Psoas muscle (tissue), 8 donors: Measurements from ENCODE around the gene STK32A. TPM values are rescaled to one million over a fixed set of nuclear protein-coding genes. Genes with fewer than 3 reads are reported as not detected.

Experiments used
- ATAC-seq, 4 donors: fragments of 200-7000 bp; cut with Tn5 transposase; one replicate each; pipeline ENCODE4 v1.9.1; 2020; ENCODE audit warnings: moderate library complexity in 3 of 4, mild to moderate bottlenecking in 2 of 4
- DNase-seq, 2 donors: peaks; one replicate each; pipeline ENCODE4 v3.0.0-alpha.2; 2020
- H3K27ac ChIP-seq: fragments of 200-600 bp; one replicate; pipeline ENCODE4 v1.8.0; 2022
- H3K27me3 ChIP-seq, 3 donors: fragments of 200-600 bp in 1 of 3; one replicate each; pipeline versions ENCODE4 v1.6.1 to v1.8.0; 2013 to 2022; ENCODE audit warnings: low read length in 2 of 3, mild to moderate bottlenecking in 2 of 3, moderate library complexity in 1 of 3; ENCODE audit not compliant: insufficient read depth in 3 of 3
- H3K36me3 ChIP-seq, 2 donors: fragments of 200-600 bp in 1 of 2; one replicate each; pipeline versions ENCODE4 v1.6.1 to v1.8.0; 2013 to 2022; ENCODE audit warnings: low read depth in 1 of 2, mild to moderate bottlenecking in 1 of 2, moderate library complexity in 1 of 2; ENCODE audit not compliant: insufficient read depth in 1 of 2
- H3K4me1 ChIP-seq: fragments of 200-600 bp; one replicate; pipeline ENCODE4 v1.8.0; 2022
- H3K4me3 ChIP-seq: fragments of 200-600 bp; one replicate; pipeline ENCODE4 v1.8.0; 2022; ENCODE audit warnings: mild to moderate bottlenecking
- H3K9me3 ChIP-seq: fragments of 200-600 bp; one replicate; pipeline ENCODE4 v1.8.0; 2022
- CTCF ChIP-seq: fragments of 200-600 bp; IDR thresholded peaks from one replicate; pipeline ENCODE4 v1.8.0; 2022; ENCODE audit warnings: antibody characterized with exemption
- WGBS, 3 donors: extraction: QIAGEN DNeasy Blood & Tissue Kit; methylation state at CpG; one replicate each; pipeline versions ENCODE4 v1.1.6 to v1.1.7; 2013; 5-methylcytosine and 5-hydroxymethylcytosine counted together
- intact Hi-C, 2 donors: fragments of 100-400 bp; cut with DNase I; formaldehyde crosslinking; loops; one replicate each; pipeline versions ENCODE4 v1.11.0 to v1.14.2; 2022
- long read RNA-seq, 2 donors: library from polyadenylated mRNA; unstranded; transcript quantifications; one replicate each; pipeline ENCODE4 v2.0.0, GENCODE V29; 2021
- polyA plus RNA-seq, 3 donors: library from polyadenylated mRNA; stranded (reverse); fragments of 200-250 nt; gene quantifications; one replicate each; pipeline ENCODE4 v1.2.3, GENCODE V29; 2013
- total RNA-seq, 4 donors: library from RNA; stranded (reverse); fragmentation: NEBNext Ultra II Directional in 2 of 4; extraction: Animal tissue kit (Norgen Biotek cat#: 25700) in 2 of 4; gene quantifications; one replicate each; pipeline versions ENCODE4 v1.2.1 to v1.2.4, GENCODE V29; 2021 to 2023
- donor health status: healthy with polysubstance abuse.
- donor health status: DM: no; HTN: no; CAD: no; lungs with moderate emphysema.
- donor health status: Bipolar disorder and iron deficiency.
- donor health status: healthy.
- donor health status: DM: yes; HTN: yes; CAD: no.
- donor health status: DM: no; HTN: no; CAD: no.
- donor health status: DM: no; HTN: no; CAD: no.
- donor health status: DM: yes; HTN: yes; CAD: no.

The STK32A gene
- total RNA-seq = 1 to 10 TPM in 1 of 4 donors, under 1 TPM in 3; 0.17 to 2.6 (median 0.28) TPM
- under 1 TPM; 0.09 to 0.42 (median 0.30) TPM for polyA plus RNA-seq
- long read RNA-seq, donor 1 = 0 reads
- long read RNA-seq, donor 2 = 0 reads

- H3K4me3 ChIP-seq = peak within 1 kb of the TSS; percentile 72
- ATAC-seq (peak; percentile 36 to 85 (median 77)), DNase-seq (peak; percentile 43 to 81)
- peaks cover 0 to 20% (median 3%) of the 10 kb centered on the region in 3 donors for H3K27me3 ChIP-seq
- 2 to 3% (median 3%) methylated on average over 24 to 28 of the region's 28 CpGs for WGBS, 3 donors
- no peaks in the 10 kb centered on the region for H3K4me1 ChIP-seq
- H3K9me3 ChIP-seq = no peaks in the 10 kb centered on the region
- intact Hi-C loops = no loop called here
- no peaks in the 10 kb centered on the region for H3K36me3 ChIP-seq
- no peak within 1 kb of the TSS for H3K27ac ChIP-seq
- no peak for TF ChIP-seq CTCF
Measured at GRCh38 chr5:147234825-147235635, at the start of gene STK32A. STK32A (plus strand) TSS chr5:147235026; CDS start chr5:147239635, 4,609 bp downstream.

- H3K9me3 ChIP-seq = no peaks in the 10 kb centered on the region
- no peak for TF ChIP-seq CTCF
- intact Hi-C loops = loop anchor here in 1 of 2 donors (5.0 kb wide), 2 partner anchors 90 to 655 kb away; no protein-coding TSS in a partner anchor
Measured at GRCh38 chr5:147187099-147187540, 47.7 kb upstream of the STK32A start.

GRCh38 chr5:147188200-147189108, 46.4 kb upstream of the STK32A start:
- ATAC-seq (peak; percentile 49 to 76 (median 68)), DNase-seq (no peak)
- Histone ChIP-seq H3K9me3 (no peaks in the 10 kb centered on the region), H3K4me1 (no peaks in the 10 kb centered on the region), H3K4me3 (peak overlapping the region; percentile 40), H3K36me3 (no peaks in the 10 kb centered on the region), H3K27ac (no peak overlapping the region), H3K27me3 (no peaks in the 10 kb centered on the region)
- TF ChIP-seq CTCF = peak; percentile 83
- 33 to 42% (median 34%) methylated on average over 20 of the region's 20 CpGs for WGBS, 3 donors
- intact Hi-C loops = loop anchor here in 1 of 2 donors (5.0 kb wide), 2 partner anchors 91 to 656 kb away; no protein-coding TSS in a partner anchor

More at GRCh38 chr5:147187099-147187540, 47.7 kb upstream of the STK32A start:
- H3K27ac ChIP-seq = no peak overlapping the region
- ATAC-seq (no peak), DNase-seq (no peak)
- H3K4me1 ChIP-seq = no peaks in the 10 kb centered on the region
- H3K4me3 ChIP-seq = no peak overlapping the region
- H3K27me3 ChIP-seq = no peaks in the 10 kb centered on the region
- H3K36me3 ChIP-seq = no peaks in the 10 kb centered on the region
- 50 to 77% (median 71%) methylated on average over 1 of the region's 1 CpG for WGBS, 3 donors

GRCh38 chr5:147189109-147189424, 45.8 kb upstream of the STK32A start:
- H3K9me3 ChIP-seq = no peaks in the 10 kb centered on the region
- no peak for ATAC-seq
- no peaks in the 10 kb centered on the region for H3K27me3 ChIP-seq
- TF ChIP-seq CTCF = no peak
- H3K4me3 ChIP-seq = no peak overlapping the region
- no peaks in the 10 kb centered on the region for H3K36me3 ChIP-seq
- H3K27ac ChIP-seq = no peak overlapping the region
- 4 to 10% (median 5%) methylated on average over 2 of the region's 2 CpGs for WGBS, 3 donors
- intact Hi-C loops = loop anchor here in 1 of 2 donors (5.0 kb wide), 2 partner anchors 92 to 657 kb away; no protein-coding TSS in a partner anchor
- DNase-seq = no peak
- H3K4me1 ChIP-seq = no peaks in the 10 kb centered on the region
